Heart left ventricle (tissue), 13 donors: Measurements from ENCODE around the gene HSPA1B.

ENCODE experiments used
- CTCF ChIP-seq, 12 donors: fragments of 200-600 bp; sonication (generic) in 4 of 12; IDR thresholded peaks; one replicate each; pipeline versions ENCODE4 v1.5.0 to v1.8.0; 2018 to 2022; ENCODE audit warnings: antibody characterized with exemption in 12 of 12, mild to moderate bottlenecking in 5 of 12
- POLR2A ChIP-seq, 2 donors: fragments of 450-650 bp; IDR thresholded peaks; one replicate each; pipeline ENCODE4 v1.6.1; 2017; ENCODE audit warnings: antibody characterized with exemption in 2 of 2, mild to moderate bottlenecking in 2 of 2, moderate library complexity in 2 of 2
- donor health status: ischemic (EF 13 %, LVEDD 7.1; RV severe dilation, severe dysfunction).
- donor health status: DM: no; HTN: yes; CAD: no.
- donor health status: DM: no; HTN: no; CAD: no.
- donor health status: ischemic (EF 25% LVEDD 6.9; RV normal size, moderate dysfunction).
- donor health status: ischemic (EF 25% LVEDD 5.7; RV mildly dilated, moderate dysfunction).
- donor health status: ischemic (EF 35%, LVEDD 5.7; RV mildly dilated, moderate dysfunction).
- donor health status: nonischemic (EF 11% LVEDD 7.7; RV severe dilation, severe dysfunction).
- donor health status: DM: yes; HTN: yes; CAD: no.
- donor health status: PGD.
- donor health status: ischemic (EF 29% LVEDD 5.4; RV normal size, mild dysfunction).
- donor health status: nonischemic (EF 23%, LVEDD 6.1; RV moderate dilation, normal function).

- TF ChIP-seq CTCF (IDR thresholded peaks at IDR 0.05) (no peak), POLR2A (IDR thresholded peaks at IDR 0.05) (no peak)
Measured at GRCh38 chr6:31858707-31859106, 31.2 kb downstream of the HSPA1B start.
